ENCODE results near the gene ABCD3.

- TF ChIP-seq POLR2A (IDR thresholded peaks at IDR 0.05; ENCODE audit: low read length) (no peak), GATA1 (IDR thresholded peaks at IDR 0.05; ENCODE audit: low read depth, low read length) (no peak)
Observed at GRCh38 chr1:94553323-94553730, 135.1 kb downstream of the ABCD3 start.
